SK-N-SH (cell line): ENCODE results near the gene PACSIN2. TPM values are rescaled to one million over a fixed set of nuclear protein-coding genes. Genes with fewer than 3 reads are reported as not detected.
"Not testable (repeated sequence)": the region's sequence is repeated elsewhere in the genome, so short reads cannot be mapped to it uniquely, and the experiment has no call there.

Source experiments
- CTCF ChIA-PET: fragments of 300-600, 350-600 bp; formaldehyde crosslinking; extraction: SDS; loops from one replicate; lab custom pipeline; 2021; lab: Yijun Ruan, JAX
- POLR2A ChIA-PET: fragments of 350-600 bp; sonication (Branson Sonifier 250); formaldehyde crosslinking; extraction: SDS; loops from one replicate; lab custom pipeline; 2020; ENCODE audit warnings: antibody characterized with exemption, inconsistent platforms; lab: Yijun Ruan, JAX
- DNase-seq: peaks from one replicate; pipeline ENCODE4 v3.0.0; 2012
- H2AFZ ChIP-seq: fragments of 200-600 bp; sonication (generic); 2 replicates; pipeline ENCODE4 v1.8.1; 2016; ENCODE audit warnings: antibody characterized with exemption, mild to moderate bottlenecking, low read depth
- H3F3A ChIP-seq: fragments of 200-600 bp; sonication (generic); replicated peaks from 2 replicates; pipeline ENCODE3; 2016; ENCODE audit warnings: antibody characterized with exemption, mild to moderate bottlenecking; ENCODE audit not compliant: insufficient read depth
- H3K27ac ChIP-seq, 2 experiments: fragments of 200-500 bp in 1 of 2; fragments of 200-600 bp in 1 of 2; sonication (Bioruptor generic) in 1 of 2; sonication (generic), shearing (Covaris generic) in 1 of 2; 2 replicates each; pipeline versions ENCODE4 v1.5.1 to v1.6.1; 2014 to 2016; ENCODE audit warnings: low read depth in 2 of 2, inconsistent platforms in 1 of 2, low read length in 1 of 2, mild to moderate bottlenecking in 1 of 2, mixed read lengths in 1 of 2
- H3K27me3 ChIP-seq: fragments of 200-600 bp; sonication (generic), shearing (Covaris generic); 2 replicates; pipeline ENCODE4 v1.6.1; 2016; ENCODE audit warnings: mixed run types; ENCODE audit not compliant: insufficient read depth
- H3K36me3 ChIP-seq, 2 experiments: fragments of 200-500 bp in 1 of 2; fragments of 200-600 bp in 1 of 2; sonication (Bioruptor generic) in 1 of 2; sonication (generic) in 1 of 2; replicated peaks in 1 of 2; 2 replicates each; pipeline versions ENCODE3 to v1.5.1; 2014 to 2016; ENCODE audit warnings: low read length in 1 of 2, mild to moderate bottlenecking in 1 of 2; ENCODE audit not compliant: insufficient read depth in 2 of 2, control insufficient read depth in 1 of 2
- H3K4me1 ChIP-seq, 2 experiments: fragments of 200-500 bp in 1 of 2; fragments of 200-600 bp in 1 of 2; sonication (Bioruptor generic) in 1 of 2; sonication (generic), shearing (Covaris generic) in 1 of 2; 2 replicates each; pipeline versions ENCODE4 v1.5.1 to v1.6.1; 2014 to 2016; ENCODE audit warnings: low read depth in 1 of 2, low read length in 1 of 2, mixed run types in 1 of 2; ENCODE audit not compliant: insufficient read depth in 2 of 2, control insufficient read depth in 1 of 2
- H3K4me2 ChIP-seq: fragments of 200-600 bp; sonication (generic), shearing (Covaris generic); 2 replicates; pipeline ENCODE4 v1.6.1; 2017; ENCODE audit warnings: mixed run types
- H3K4me3 ChIP-seq, 2 experiments: fragments of 200-500 bp in 1 of 2; fragments of 200-600 bp in 1 of 2; sonication (Bioruptor generic) in 1 of 2; sonication (generic), shearing (Covaris generic) in 1 of 2; 2 replicates each; pipeline versions ENCODE4 v1.5.1 to v1.8.1; 2014 to 2016; ENCODE audit warnings: low read depth in 2 of 2, inconsistent platforms in 1 of 2, low read length in 1 of 2, mild to moderate bottlenecking in 1 of 2, mixed read lengths in 1 of 2, moderate library complexity in 1 of 2
- H3K79me2 ChIP-seq: fragments of 200-600 bp; sonication (generic); 2 replicates; pipeline ENCODE4 v1.8.1; 2017; ENCODE audit warnings: mild to moderate bottlenecking; ENCODE audit not compliant: insufficient read depth
- H3K9ac ChIP-seq: fragments of 200-600 bp; sonication (generic); 2 replicates; pipeline ENCODE4 v1.6.1; 2017; ENCODE audit warnings: mixed run types
- H3K9me2 ChIP-seq: fragments of 200-600 bp; sonication (generic); 2 replicates; pipeline ENCODE4 v1.6.1; 2017; ENCODE audit warnings: mixed run types
- H3K9me3 ChIP-seq: fragments of 200-600 bp; sonication (generic); 2 replicates; pipeline ENCODE4 v1.6.1; 2017; ENCODE audit warnings: mixed run types, mild to moderate bottlenecking, moderate library complexity
- H4K20me1 ChIP-seq: fragments of 200-600 bp; sonication (generic); 2 replicates; pipeline ENCODE4 v1.6.1; 2017; ENCODE audit warnings: mild to moderate bottlenecking, mixed run types; ENCODE audit not compliant: insufficient read depth
- ELF1 ChIP-seq: IDR thresholded peaks from 2 replicates; pipeline ENCODE4 v1.4.0; 2012
- EP300 ChIP-seq, 2 experiments: IDR thresholded peaks; 2 replicates each; pipeline versions ENCODE4 v1.4.0 to v1.6.1; 2012; ENCODE audit warnings: borderline replicate concordance in 1 of 2, low read depth in 1 of 2, low read length in 1 of 2
- EZH2phosphoT487 ChIP-seq: fragments of 200-600 bp; sonication (generic); IDR thresholded peaks from 2 replicates; pipeline ENCODE4 v1.6.1; 2017; ENCODE audit warnings: low read depth, mixed run types, mild to moderate bottlenecking, antibody characterized with exemption, moderate library complexity, borderline replicate concordance
- FOXJ3 ChIP-seq: sonication (generic); formaldehyde crosslinking; IDR thresholded peaks from 2 replicates; pipeline ENCODE4 v1.5.1; 2020; ENCODE audit warnings: mild to moderate bottlenecking, missing genetic modification reagents
- FOXM1 ChIP-seq: IDR thresholded peaks from 2 replicates; pipeline ENCODE4 v1.4.0; 2012; ENCODE audit warnings: low read depth, mild to moderate bottlenecking
- GATA2 ChIP-seq: sonication (generic); formaldehyde crosslinking; IDR thresholded peaks from 2 replicates; pipeline ENCODE4 v1.5.0; 2020; ENCODE audit warnings: mild to moderate bottlenecking, missing genetic modification reagents
- JUND ChIP-seq: IDR thresholded peaks from 2 replicates; pipeline ENCODE4 v1.4.0; 2012
- MEF2A ChIP-seq: IDR thresholded peaks from 2 replicates; pipeline ENCODE4 v1.4.0; 2012; ENCODE audit warnings: low read depth, borderline replicate concordance
- NFIC ChIP-seq: IDR thresholded peaks from 2 replicates; pipeline ENCODE4 v1.4.0; 2012; ENCODE audit warnings: borderline replicate concordance
- NRF1 ChIP-seq: IDR thresholded peaks from 2 replicates; pipeline ENCODE4 v1.6.1; 2012; ENCODE audit warnings: low read depth, mild to moderate bottlenecking, low read length
- RXRA ChIP-seq: IDR thresholded peaks from 2 replicates; pipeline ENCODE4 v1.4.0; 2012; ENCODE audit warnings: low read depth, mild to moderate bottlenecking, borderline replicate concordance
- SIN3A ChIP-seq: IDR thresholded peaks from 2 replicates; pipeline ENCODE4 v1.6.1; 2012; ENCODE audit warnings: low read depth, mild to moderate bottlenecking, low read length, moderate library complexity, borderline replicate concordance
- SMC3 ChIP-seq: IDR thresholded peaks from 2 replicates; pipeline ENCODE4 v1.6.1; 2012; ENCODE audit warnings: low read depth, low read length, improper control_type of control experiment
- TAF1 ChIP-seq: IDR thresholded peaks from 2 replicates; pipeline ENCODE4 v1.6.1; 2012; ENCODE audit warnings: low read depth, mild to moderate bottlenecking, low read length, moderate library complexity, borderline replicate concordance
- YY1 ChIP-seq: IDR thresholded peaks from 2 replicates; pipeline ENCODE4 v1.4.0; 2012; ENCODE audit warnings: low read depth, mild to moderate bottlenecking
- WGBS: methylation state at CpG from one replicate; pipeline ENCODE4 v1.1.6; 2017; ENCODE audit warnings: low lambda C conversion rate; 5-methylcytosine and 5-hydroxymethylcytosine counted together
- polyA plus RNA-seq, 3 experiments: library from polyadenylated mRNA; depleted of rRNA; stranded (reverse); fragments of >200 nt; gene quantifications; 2 replicates each; pipeline ENCODE4 v1.2.3, GENCODE V29; 2012
- TF ChIP-seq, protein P1 (sequence below): fragments of 150-350 bp; IDR thresholded peaks from 2 replicates; pipeline ENCODE4 v1.6.1; 2016; ENCODE audit warnings: mild to moderate bottlenecking, low read depth, low read length
- TF ChIP-seq, protein P2 (sequence below): fragments of 200-600 bp; sonication (generic); IDR thresholded peaks from 2 replicates; pipeline ENCODE4 v1.6.1; 2017; ENCODE audit warnings: antibody characterized with exemption, mild to moderate bottlenecking, moderate library complexity
- TF ChIP-seq, protein P3 (sequence below): IDR thresholded peaks from 2 replicates; pipeline ENCODE4 v1.4.0; 2012; ENCODE audit warnings: low read depth, borderline replicate concordance
- TF ChIP-seq, protein P4 (sequence below): IDR thresholded peaks from 2 replicates; pipeline ENCODE4 v1.6.1; 2012; ENCODE audit warnings: mild to moderate bottlenecking, low read depth, low read length, moderate library complexity

The PACSIN2 gene
- polyA plus RNA-seq, 1 of the 3 experiments (the other 2 are of a cell fraction) = 60.5 TPM

DNA sequence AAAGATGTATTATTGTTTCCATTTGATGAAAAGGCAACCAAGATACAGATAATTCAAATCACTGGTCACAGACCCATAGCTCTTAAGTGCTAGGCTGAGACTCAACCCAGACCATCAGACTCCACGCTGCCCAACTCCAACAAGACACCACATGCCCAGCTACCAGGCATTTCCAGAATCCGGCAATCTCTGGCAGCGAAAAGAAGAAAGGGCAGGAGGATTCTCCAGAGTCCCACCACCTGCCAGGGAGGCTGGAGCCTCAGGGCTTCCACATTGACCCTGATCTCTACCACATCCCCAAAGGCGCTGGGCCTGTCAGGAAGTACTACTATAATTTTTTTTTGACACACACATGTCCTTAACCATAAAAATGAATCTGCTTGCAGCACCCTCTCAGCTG, 96.4 kb downstream of the PACSIN2 start:
- ChIA-PET CTCF (interaction anchor here (0.7 to 1.2 kb wide), 2 partner anchors 17 to 192 kb away, joined by 3 to 4 read pairs; partner anchors contain the start of gene BIK), POLR2A (no interaction called here)
- Histone ChIP-seq H2AFZ (no peak overlapping the region), H3F3A (peaks cover 7% of the 10 kb centered on the region), H3K4me1 (peaks cover 5 to 9% of the 10 kb centered on the region in 2 experiments; a peak in 2 of 4 replicates), H3K4me3 (no peak overlapping the region), H3K36me3 (no peaks in the 10 kb centered on the region), H3K9ac (no peak overlapping the region), H3K4me2 (no peak overlapping the region), H4K20me1 (no peaks in the 10 kb centered on the region), H3K9me2 (no peaks in the 10 kb centered on the region), H3K79me2 (peaks cover 70% of the 10 kb centered on the region), H3K27me3 (no peaks in the 10 kb centered on the region), H3K27ac (peak overlapping the region in 1 of 2 experiments; percentile 95; a peak in 2 of 4 replicates), H3K9me3 (no peaks in the 10 kb centered on the region)
- TF ChIP-seq, protein P1, sequence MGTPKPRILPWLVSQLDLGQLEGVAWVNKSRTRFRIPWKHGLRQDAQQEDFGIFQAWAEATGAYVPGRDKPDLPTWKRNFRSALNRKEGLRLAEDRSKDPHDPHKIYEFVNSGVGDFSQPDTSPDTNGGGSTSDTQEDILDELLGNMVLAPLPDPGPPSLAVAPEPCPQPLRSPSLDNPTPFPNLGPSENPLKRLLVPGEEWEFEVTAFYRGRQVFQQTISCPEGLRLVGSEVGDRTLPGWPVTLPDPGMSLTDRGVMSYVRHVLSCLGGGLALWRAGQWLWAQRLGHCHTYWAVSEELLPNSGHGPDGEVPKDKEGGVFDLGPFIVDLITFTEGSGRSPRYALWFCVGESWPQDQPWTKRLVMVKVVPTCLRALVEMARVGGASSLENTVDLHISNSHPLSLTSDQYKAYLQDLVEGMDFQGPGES = no peak
- TF ChIP-seq FOXJ3 (CRISPR knock-in tag) (no peak), SMC3 (no peak), GATA2 (CRISPR knock-in tag) (no peak), MEF2A (no peak), NRF1 (no peak), YY1 (no peak), SIN3A (no peak), ELF1 (no peak), JUND (no peak), RXRA (no peak), TAF1 (no peak), FOXM1 (no peak), EZH2phosphoT487 (no peak), EP300 (IDR thresholded peaks at IDR 0.05; ENCODE audit: borderline replicate concordance in 1 of 2, low read depth in 1 of 2, low read length in 1 of 2) (no peak), NFIC (no peak)
- TF ChIP-seq, protein P2, sequence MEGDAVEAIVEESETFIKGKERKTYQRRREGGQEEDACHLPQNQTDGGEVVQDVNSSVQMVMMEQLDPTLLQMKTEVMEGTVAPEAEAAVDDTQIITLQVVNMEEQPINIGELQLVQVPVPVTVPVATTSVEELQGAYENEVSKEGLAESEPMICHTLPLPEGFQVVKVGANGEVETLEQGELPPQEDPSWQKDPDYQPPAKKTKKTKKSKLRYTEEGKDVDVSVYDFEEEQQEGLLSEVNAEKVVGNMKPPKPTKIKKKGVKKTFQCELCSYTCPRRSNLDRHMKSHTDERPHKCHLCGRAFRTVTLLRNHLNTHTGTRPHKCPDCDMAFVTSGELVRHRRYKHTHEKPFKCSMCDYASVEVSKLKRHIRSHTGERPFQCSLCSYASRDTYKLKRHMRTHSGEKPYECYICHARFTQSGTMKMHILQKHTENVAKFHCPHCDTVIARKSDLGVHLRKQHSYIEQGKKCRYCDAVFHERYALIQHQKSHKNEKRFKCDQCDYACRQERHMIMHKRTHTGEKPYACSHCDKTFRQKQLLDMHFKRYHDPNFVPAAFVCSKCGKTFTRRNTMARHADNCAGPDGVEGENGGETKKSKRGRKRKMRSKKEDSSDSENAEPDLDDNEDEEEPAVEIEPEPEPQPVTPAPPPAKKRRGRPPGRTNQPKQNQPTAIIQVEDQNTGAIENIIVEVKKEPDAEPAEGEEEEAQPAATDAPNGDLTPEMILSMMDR = no peak
- TF ChIP-seq, protein P3, sequence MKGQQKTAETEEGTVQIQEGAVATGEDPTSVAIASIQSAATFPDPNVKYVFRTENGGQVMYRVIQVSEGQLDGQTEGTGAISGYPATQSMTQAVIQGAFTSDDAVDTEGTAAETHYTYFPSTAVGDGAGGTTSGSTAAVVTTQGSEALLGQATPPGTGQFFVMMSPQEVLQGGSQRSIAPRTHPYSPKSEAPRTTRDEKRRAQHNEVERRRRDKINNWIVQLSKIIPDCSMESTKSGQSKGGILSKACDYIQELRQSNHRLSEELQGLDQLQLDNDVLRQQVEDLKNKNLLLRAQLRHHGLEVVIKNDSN = no peak
- TF ChIP-seq, protein P4, sequence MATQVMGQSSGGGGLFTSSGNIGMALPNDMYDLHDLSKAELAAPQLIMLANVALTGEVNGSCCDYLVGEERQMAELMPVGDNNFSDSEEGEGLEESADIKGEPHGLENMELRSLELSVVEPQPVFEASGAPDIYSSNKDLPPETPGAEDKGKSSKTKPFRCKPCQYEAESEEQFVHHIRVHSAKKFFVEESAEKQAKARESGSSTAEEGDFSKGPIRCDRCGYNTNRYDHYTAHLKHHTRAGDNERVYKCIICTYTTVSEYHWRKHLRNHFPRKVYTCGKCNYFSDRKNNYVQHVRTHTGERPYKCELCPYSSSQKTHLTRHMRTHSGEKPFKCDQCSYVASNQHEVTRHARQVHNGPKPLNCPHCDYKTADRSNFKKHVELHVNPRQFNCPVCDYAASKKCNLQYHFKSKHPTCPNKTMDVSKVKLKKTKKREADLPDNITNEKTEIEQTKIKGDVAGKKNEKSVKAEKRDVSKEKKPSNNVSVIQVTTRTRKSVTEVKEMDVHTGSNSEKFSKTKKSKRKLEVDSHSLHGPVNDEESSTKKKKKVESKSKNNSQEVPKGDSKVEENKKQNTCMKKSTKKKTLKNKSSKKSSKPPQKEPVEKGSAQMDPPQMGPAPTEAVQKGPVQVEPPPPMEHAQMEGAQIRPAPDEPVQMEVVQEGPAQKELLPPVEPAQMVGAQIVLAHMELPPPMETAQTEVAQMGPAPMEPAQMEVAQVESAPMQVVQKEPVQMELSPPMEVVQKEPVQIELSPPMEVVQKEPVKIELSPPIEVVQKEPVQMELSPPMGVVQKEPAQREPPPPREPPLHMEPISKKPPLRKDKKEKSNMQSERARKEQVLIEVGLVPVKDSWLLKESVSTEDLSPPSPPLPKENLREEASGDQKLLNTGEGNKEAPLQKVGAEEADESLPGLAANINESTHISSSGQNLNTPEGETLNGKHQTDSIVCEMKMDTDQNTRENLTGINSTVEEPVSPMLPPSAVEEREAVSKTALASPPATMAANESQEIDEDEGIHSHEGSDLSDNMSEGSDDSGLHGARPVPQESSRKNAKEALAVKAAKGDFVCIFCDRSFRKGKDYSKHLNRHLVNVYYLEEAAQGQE = no peak
- no peak for DNase-seq
- 100% methylated on average over 4 of the region's 4 CpGs for WGBS

DNA sequence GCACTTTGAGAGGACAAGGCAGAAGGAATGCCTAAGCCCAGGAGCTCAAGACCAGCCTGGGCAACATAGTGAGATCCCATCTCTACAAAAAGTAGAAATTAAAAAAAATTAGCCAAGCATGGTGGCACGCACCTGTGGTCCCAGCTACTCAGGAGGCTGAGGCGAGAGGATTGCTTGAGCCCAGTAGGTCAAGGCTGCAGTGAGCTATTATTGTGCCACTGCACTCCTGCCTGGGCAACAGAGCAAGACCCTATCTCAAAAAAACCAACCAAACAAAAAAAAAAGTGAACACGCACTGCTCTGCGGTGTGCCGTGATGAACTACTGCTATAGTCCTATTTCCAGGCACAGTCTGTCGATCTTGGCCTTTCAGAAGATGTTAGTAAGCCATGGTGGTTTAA, 97.6 kb downstream of the PACSIN2 start:
- DNase-seq, POLR2A ChIA-PET, H3K9me2 ChIP-seq, H3K4me1 ChIP-seq, H4K20me1 ChIP-seq, H2AFZ ChIP-seq, H3K27me3 ChIP-seq, H3K9me3 ChIP-seq, H3F3A ChIP-seq, H3K4me3 ChIP-seq, H3K36me3 ChIP-seq, H3K4me2 ChIP-seq, CTCF ChIA-PET, H3K27ac ChIP-seq, H3K9ac ChIP-seq: not testable (repeated sequence)
- H3K79me2 ChIP-seq = peaks cover 64% of the 10 kb centered on the region
- WGBS = over 99% methylated on average over 6 of the region's 6 CpGs
